TTC549 (cell line): ENCODE data around the gene NUP93.

Experiments used
- FAIRE-seq: peaks from 2 replicates; lab custom pipeline; 2012; peaks lifted over from hg19 to GRCh38; lab: Jason Lieb, UNC

The NUP93 gene

DNA sequence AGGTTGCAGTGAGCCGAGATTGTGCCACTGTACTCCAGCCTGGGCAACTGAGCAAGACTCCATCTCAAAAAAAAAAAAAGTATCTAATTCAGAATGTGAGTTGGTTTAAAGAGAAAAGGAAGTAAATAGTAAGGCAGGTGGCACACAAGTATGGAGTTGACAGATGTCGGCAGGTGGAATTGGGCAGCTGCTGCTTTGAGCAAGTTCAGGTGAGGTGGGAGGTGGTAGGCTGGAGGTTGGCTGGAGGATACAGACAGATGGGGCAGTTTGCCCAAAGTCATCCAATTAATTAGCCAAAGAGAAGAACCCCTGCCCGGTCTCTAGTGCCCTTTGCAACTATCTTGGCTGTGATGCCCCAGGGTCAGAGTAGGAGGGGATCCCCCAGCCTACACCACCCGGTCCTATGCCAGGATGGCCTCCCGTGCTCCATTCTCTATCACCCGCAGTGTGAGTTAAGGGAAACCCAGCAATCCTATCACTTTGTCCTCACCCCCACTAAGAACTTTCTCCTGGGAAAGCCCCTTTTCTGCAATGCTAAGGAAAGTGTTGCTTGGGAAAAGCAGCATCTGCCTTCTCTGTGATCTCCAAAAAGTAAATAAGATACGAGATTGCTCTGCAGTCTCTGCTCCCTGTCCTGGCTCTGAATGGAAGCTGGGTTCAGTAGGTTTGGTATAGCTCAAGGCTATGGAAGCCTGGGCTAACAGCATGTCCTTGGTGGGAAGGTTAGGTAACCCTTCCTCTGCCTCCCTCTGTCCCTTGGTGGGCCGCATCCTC, 167.3 kb downstream of the NUP93 start:
- FAIRE-seq = no peak

DNA sequence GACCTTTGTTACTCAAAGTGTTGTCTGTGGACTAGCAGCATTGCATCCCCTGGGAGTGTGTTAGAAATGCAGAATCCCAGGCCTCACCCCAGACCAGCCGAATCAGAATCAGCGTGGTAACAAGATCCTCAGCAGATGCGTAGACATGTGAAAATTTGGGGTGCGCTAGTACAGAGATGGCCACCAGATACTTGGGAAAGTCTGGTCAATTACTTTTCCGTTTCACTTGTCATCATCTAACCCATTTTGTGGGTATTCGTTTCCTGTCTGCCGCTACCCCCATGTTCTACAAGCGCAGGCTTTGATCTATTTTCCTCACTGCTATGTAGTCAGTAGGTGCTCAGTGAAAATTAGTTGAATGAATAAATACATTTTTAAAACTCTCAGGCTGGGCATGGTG, 168.9 kb downstream of the NUP93 start:
- FAIRE-seq = no peak
